ENCODE results near the gene ARHGAP25. TPM values are rescaled to one million over a fixed set of nuclear protein-coding genes. Genes with fewer than 3 reads are reported as not detected.

The ARHGAP25 gene
- total RNA-seq, 4 donors from 2014 or later = 2.2 to 11.6 (median 7.2) TPM

DNA sequence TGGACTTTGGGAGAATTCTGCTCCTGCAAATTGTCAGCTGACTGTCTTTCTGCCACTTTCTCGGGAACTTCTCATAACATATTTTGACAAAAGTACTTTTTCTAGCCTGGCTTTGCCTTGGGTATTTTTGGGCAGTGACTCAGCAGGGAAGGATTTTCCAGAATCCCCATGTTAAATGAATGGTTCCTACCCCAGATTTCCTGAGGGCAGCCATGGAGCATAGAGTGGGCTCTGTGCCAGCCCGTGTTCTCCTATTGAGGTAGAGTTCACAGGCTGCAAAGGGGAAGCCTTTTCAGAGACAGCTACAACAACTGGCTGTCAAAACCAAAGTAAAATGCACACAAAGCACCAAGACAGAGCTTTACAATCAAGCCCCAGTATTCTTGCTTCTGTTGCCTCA is 76.8 kb downstream of the ARHGAP25 start:
- TF ChIP-seq, protein P1, sequence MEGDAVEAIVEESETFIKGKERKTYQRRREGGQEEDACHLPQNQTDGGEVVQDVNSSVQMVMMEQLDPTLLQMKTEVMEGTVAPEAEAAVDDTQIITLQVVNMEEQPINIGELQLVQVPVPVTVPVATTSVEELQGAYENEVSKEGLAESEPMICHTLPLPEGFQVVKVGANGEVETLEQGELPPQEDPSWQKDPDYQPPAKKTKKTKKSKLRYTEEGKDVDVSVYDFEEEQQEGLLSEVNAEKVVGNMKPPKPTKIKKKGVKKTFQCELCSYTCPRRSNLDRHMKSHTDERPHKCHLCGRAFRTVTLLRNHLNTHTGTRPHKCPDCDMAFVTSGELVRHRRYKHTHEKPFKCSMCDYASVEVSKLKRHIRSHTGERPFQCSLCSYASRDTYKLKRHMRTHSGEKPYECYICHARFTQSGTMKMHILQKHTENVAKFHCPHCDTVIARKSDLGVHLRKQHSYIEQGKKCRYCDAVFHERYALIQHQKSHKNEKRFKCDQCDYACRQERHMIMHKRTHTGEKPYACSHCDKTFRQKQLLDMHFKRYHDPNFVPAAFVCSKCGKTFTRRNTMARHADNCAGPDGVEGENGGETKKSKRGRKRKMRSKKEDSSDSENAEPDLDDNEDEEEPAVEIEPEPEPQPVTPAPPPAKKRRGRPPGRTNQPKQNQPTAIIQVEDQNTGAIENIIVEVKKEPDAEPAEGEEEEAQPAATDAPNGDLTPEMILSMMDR (IDR thresholded peaks at IDR 0.05) = no peak
- TF ChIP-seq POLR2AphosphoS5 (IDR thresholded peaks at IDR 0.05) = no peak
- TF ChIP-seq POLR2A (IDR thresholded peaks at IDR 0.05) = no peak
- TF ChIP-seq EP300 (IDR thresholded peaks at IDR 0.05; ENCODE audit: low read depth) = no peak
- peaks cover 0 to 10% (median 2%) of the 10 kb centered on the region in 4 donors for H3K4me1 ChIP-seq
- H3K27me3 ChIP-seq = no peaks in the 10 kb centered on the region
- intact Hi-C loops (cut with DNase I; ENCODE audit: low total_unique reads) (no loop called here), in situ Hi-C loops (cut with MboI; ENCODE audit: low pct_ligation_motif_present in 1 of 4, low pct_unique_long_range_greater_than_20kb in 1 of 4, low sequenced_read_pairs in 3 of 4) (no loop called here)
- WGBS, 2 donors (ENCODE audit: low coverage in 1 of 2) = 62% methylated on average over 2 of the region's 2 CpGs; no CpG with 5 or more reads in 1 of the 2 donors
- no peaks in the 10 kb centered on the region for H3K36me3 ChIP-seq
- no peak for DNase-seq
- peak overlapping the region in 3 of 4 donors; percentile 11 to 31 (median 30) for H3K27ac ChIP-seq
- H3K4me3 ChIP-seq = no peak overlapping the region
- no peaks in the 10 kb centered on the region for H3K9me3 ChIP-seq

GRCh38 chr2:68812251-68812650 is 77.6 kb downstream of the ARHGAP25 start:
- no peak for TF ChIP-seq POLR2A (IDR thresholded peaks at IDR 0.05)
- no peak for TF ChIP-seq POLR2AphosphoS5 (IDR thresholded peaks at IDR 0.05)
- TF ChIP-seq EP300 (IDR thresholded peaks at IDR 0.05; ENCODE audit: low read depth) = no peak
- TF ChIP-seq, protein P1 (IDR thresholded peaks at IDR 0.05) = no peak
- no peak for DNase-seq
- H3K27me3 ChIP-seq = no peaks in the 10 kb centered on the region
- in situ Hi-C loops (cut with MboI; ENCODE audit: low pct_ligation_motif_present in 1 of 4, low pct_unique_long_range_greater_than_20kb in 1 of 4, low sequenced_read_pairs in 3 of 4) (no loop called here), intact Hi-C loops (cut with DNase I; ENCODE audit: low total_unique reads) (no loop called here)
- H3K9me3 ChIP-seq = no peaks in the 10 kb centered on the region
- H3K4me1 ChIP-seq = peaks cover 0 to 10% (median 2%) of the 10 kb centered on the region in 4 donors
- H3K27ac ChIP-seq = no peak overlapping the region
- WGBS, 2 donors (ENCODE audit: low coverage in 1 of 2) = 84% methylated on average over 6 of the region's 6 CpGs; no CpG with 5 or more reads in 1 of the 2 donors
- H3K4me3 ChIP-seq = no peak overlapping the region
- H3K36me3 ChIP-seq = no peaks in the 10 kb centered on the region

DNA sequence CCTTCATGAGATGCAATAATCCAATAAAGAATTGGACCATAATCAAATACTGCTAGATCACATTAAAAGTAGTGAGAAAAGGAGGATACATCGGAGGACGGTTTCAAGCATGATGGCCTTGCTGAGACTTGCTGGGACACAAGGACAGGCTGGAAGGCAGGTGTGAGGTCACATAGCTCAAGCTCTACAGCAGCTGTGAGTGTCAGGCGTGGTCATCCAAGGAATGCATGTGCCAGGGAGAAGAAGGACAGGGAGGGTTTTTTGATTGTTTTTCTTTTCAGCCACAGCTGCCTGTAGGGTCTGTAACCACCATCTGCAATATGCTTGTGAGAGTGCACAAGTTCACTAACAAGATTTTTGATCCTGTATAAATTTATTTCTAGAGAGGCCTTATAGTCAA is 79.0 kb downstream of the ARHGAP25 start:
- 94 to 95% methylated on average over 3 of the region's 3 CpGs for WGBS, 2 donors (ENCODE audit: low coverage in 1 of 2)
- H3K36me3 ChIP-seq = no peaks in the 10 kb centered on the region
- H3K4me3 ChIP-seq = no peak overlapping the region
- no peak for DNase-seq
- TF ChIP-seq EP300 (IDR thresholded peaks at IDR 0.05; ENCODE audit: low read depth) = no peak
- TF ChIP-seq POLR2AphosphoS5 (IDR thresholded peaks at IDR 0.05) = no peak
- TF ChIP-seq, protein P1 (IDR thresholded peaks at IDR 0.05) = no peak
- no peak for TF ChIP-seq POLR2A (IDR thresholded peaks at IDR 0.05)
- peaks cover 0 to 4% (median 2%) of the 10 kb centered on the region in 4 donors for H3K4me1 ChIP-seq
- in situ Hi-C loops (cut with MboI; ENCODE audit: low pct_ligation_motif_present in 1 of 4, low pct_unique_long_range_greater_than_20kb in 1 of 4, low sequenced_read_pairs in 3 of 4) = no loop called here
- intact Hi-C loops (cut with DNase I; ENCODE audit: low total_unique reads) = no loop called here
- H3K27ac ChIP-seq = no peak overlapping the region
- H3K9me3 ChIP-seq = no peaks in the 10 kb centered on the region
- no peaks in the 10 kb centered on the region for H3K27me3 ChIP-seq

DNA sequence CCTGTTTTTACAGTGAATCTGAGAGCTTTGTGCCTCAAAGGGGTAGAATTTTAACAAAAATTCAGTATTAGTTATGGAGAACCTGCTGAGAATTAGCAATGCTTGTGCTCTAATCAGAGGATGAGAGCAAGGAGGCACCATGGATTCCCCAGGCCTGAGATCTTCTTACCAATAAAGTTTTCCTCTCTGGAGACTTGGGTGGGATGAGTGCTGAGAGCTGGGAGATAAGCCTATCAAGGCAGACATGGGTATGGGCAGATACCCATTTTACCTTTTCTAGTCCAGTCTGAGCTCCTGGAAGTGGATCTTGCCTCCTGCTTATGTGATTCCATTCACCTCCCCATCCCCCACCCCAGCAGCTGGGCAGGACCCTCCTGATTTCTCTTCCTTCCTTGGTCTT is 82.7 kb downstream of the ARHGAP25 start:
- H3K4me1 ChIP-seq = no peaks in the 10 kb centered on the region
- no peak for DNase-seq
- no peak for TF ChIP-seq POLR2A (IDR thresholded peaks at IDR 0.05)
- TF ChIP-seq, protein P1 (IDR thresholded peaks at IDR 0.05) = no peak
- H3K27ac ChIP-seq = no peak overlapping the region
- intact Hi-C loops (cut with DNase I; ENCODE audit: low total_unique reads) (no loop called here), in situ Hi-C loops (cut with MboI; ENCODE audit: low pct_ligation_motif_present in 1 of 4, low pct_unique_long_range_greater_than_20kb in 1 of 4, low sequenced_read_pairs in 3 of 4) (no loop called here)
- no peak overlapping the region for H3K4me3 ChIP-seq
- no peaks in the 10 kb centered on the region for H3K36me3 ChIP-seq
- no peaks in the 10 kb centered on the region for H3K9me3 ChIP-seq
- H3K27me3 ChIP-seq = no peaks in the 10 kb centered on the region
